Nephron (organoid): Measurements from ENCODE around the gene APOBR.

Experiments used
- H3K27ac Mint-ChIP-seq, 3 experiments: 2 replicates each; pipeline ENCODE4 v1.8.0; 2020; ENCODE audit warnings: mixed read lengths in 3 of 3, mild to moderate bottlenecking in 2 of 3, moderate library complexity in 1 of 3
- H3K27me3 Mint-ChIP-seq: 2 replicates; pipeline ENCODE4 v1.8.0; 2021; ENCODE audit warnings: low read depth, mild to moderate bottlenecking, moderate library complexity, mixed read lengths
- H3K36me3 Mint-ChIP-seq: 2 replicates; pipeline ENCODE4 v1.8.0; 2020; ENCODE audit warnings: low read depth, mixed read lengths
- H3K4me1 Mint-ChIP-seq: 2 replicates; pipeline ENCODE4 v1.8.0; 2020; ENCODE audit warnings: mixed read lengths
- H3K4me3 Mint-ChIP-seq, 3 experiments: 2 replicates each; pipeline ENCODE4 v1.8.0; 2020; ENCODE audit warnings: mild to moderate bottlenecking in 3 of 3, mixed read lengths in 3 of 3, moderate library complexity in 2 of 3
- H3K9me3 Mint-ChIP-seq: 2 replicates; pipeline ENCODE4 v1.8.0; 2020; ENCODE audit warnings: mixed read lengths
- CTCF ChIP-seq, 3 experiments: fragments of 200-600 bp; sonication (generic); IDR thresholded peaks; one replicate each; pipeline ENCODE4 v1.5.0; 2021; ENCODE audit warnings: antibody characterized with exemption in 3 of 3; ENCODE audit not compliant: unreplicated experiment in 3 of 3

The APOBR gene

GRCh38 chr16:28511801-28512789 is 17.7 kb downstream of the APOBR start:
- no peaks in the 10 kb centered on the region for H3K27me3 Mint-ChIP-seq
- TF ChIP-seq CTCF (IDR thresholded peaks at IDR 0.05; ENCODE audit: unreplicated experiment in 3 of 3) = no peak
- H3K27ac Mint-ChIP-seq = no peak overlapping the region
- no peak overlapping the region for H3K4me3 Mint-ChIP-seq
- no peaks in the 10 kb centered on the region for H3K4me1 Mint-ChIP-seq
- H3K9me3 Mint-ChIP-seq = no peaks in the 10 kb centered on the region
- no peaks in the 10 kb centered on the region for H3K36me3 Mint-ChIP-seq

GRCh38 chr16:28513484-28514181 is 19.2 kb downstream of the APOBR start:
- Mint-ChIP-seq H3K4me1 (no peaks in the 10 kb centered on the region), H3K27ac (no peak overlapping the region), H3K36me3 (no peaks in the 10 kb centered on the region), H3K27me3 (no peaks in the 10 kb centered on the region), H3K4me3 (no peak overlapping the region), H3K9me3 (no peaks in the 10 kb centered on the region)
- TF ChIP-seq CTCF (IDR thresholded peaks at IDR 0.05; ENCODE audit: unreplicated experiment in 3 of 3) = no peak

- Mint-ChIP-seq H3K9me3 (no peaks in the 10 kb centered on the region), H3K27me3 (no peaks in the 10 kb centered on the region), H3K4me1 (no peaks in the 10 kb centered on the region), H3K4me3 (no peak overlapping the region), H3K27ac (no peak overlapping the region), H3K36me3 (no peaks in the 10 kb centered on the region)
- TF ChIP-seq CTCF (IDR thresholded peaks at IDR 0.05; ENCODE audit: unreplicated experiment in 3 of 3) = no peak
Observed at GRCh38 chr16:28514246-28514645, 19.8 kb downstream of the APOBR start.

GRCh38 chr16:28520672-28521071 is 26.2 kb downstream of the APOBR start:
- Mint-ChIP-seq H3K4me3 (no peak overlapping the region), H3K4me1 (no peaks in the 10 kb centered on the region), H3K27ac (no peak overlapping the region), H3K9me3 (peaks cover 3% of the 10 kb centered on the region), H3K27me3 (peaks cover 3% of the 10 kb centered on the region), H3K36me3 (no peaks in the 10 kb centered on the region)
- TF ChIP-seq CTCF (IDR thresholded peaks at IDR 0.05; ENCODE audit: unreplicated experiment in 3 of 3) = no peak

- TF ChIP-seq CTCF (IDR thresholded peaks at IDR 0.05; ENCODE audit: unreplicated experiment in 3 of 3) = no peak
- H3K9me3 Mint-ChIP-seq = peaks cover 3% of the 10 kb centered on the region
- H3K4me1 Mint-ChIP-seq = no peaks in the 10 kb centered on the region
- H3K27ac Mint-ChIP-seq = no peak overlapping the region
- H3K4me3 Mint-ChIP-seq = no peak overlapping the region
- H3K36me3 Mint-ChIP-seq = no peaks in the 10 kb centered on the region
- H3K27me3 Mint-ChIP-seq = peaks cover 3% of the 10 kb centered on the region
Observed at GRCh38 chr16:28521436-28521835, 27.0 kb downstream of the APOBR start.
